HG03060 (cell line): ENCODE results near the gene STH.
"Not testable (repeated sequence)": the region's sequence is repeated elsewhere in the genome, so short reads cannot be mapped to it uniquely, and the experiment has no call there.

Experiments
- ATAC-seq: cut with Tn5 transposase; IDR thresholded peaks from one replicate; pipeline ENCODE4 v1.9.1; 2021; ENCODE audit warnings: low read depth, moderate number of reproducible peaks; ENCODE audit not compliant: unreplicated experiment

STH gene

GRCh38 chr17:45998987-45999899 lies at the start of gene STH:
Gene STH, plus strand, starts transcription at chr17:45999250. Its CDS starts 30 bp downstream, at chr17:45999280.
- no peak for ATAC-seq

- ATAC-seq: no peak
These were observed 49.2 kb upstream of the STH start for GRCh38 chr17:45949755-45950320.

- ATAC-seq: no peak
These were observed 48.2 kb upstream of the STH start for GRCh38 chr17:45950888-45951287.

- no peak for ATAC-seq
These were observed 47.6 kb upstream of the STH start for GRCh38 chr17:45951403-45951802.

GRCh38 chr17:45951941-45952340 lies 47.1 kb upstream of the STH start:
- no peak for ATAC-seq

GRCh38 chr17:45952814-45953320 lies 46.2 kb upstream of the STH start:
- ATAC-seq: no peak

GRCh38 chr17:45953561-45953960 lies 45.5 kb upstream of the STH start:
- no peak for ATAC-seq

- ATAC-seq: no peak
These were observed 44.1 kb upstream of the STH start for GRCh38 chr17:45954914-45955313.

GRCh38 chr17:45955326-45955725 lies 43.7 kb upstream of the STH start:
- ATAC-seq: no peak

- no peak for ATAC-seq
These were observed 43.0 kb upstream of the STH start for GRCh38 chr17:45956090-45956489.

- ATAC-seq: not testable (repeated sequence)
These were observed 42.3 kb upstream of the STH start for GRCh38 chr17:45956746-45957145.

- no peak for ATAC-seq
These were observed 40.7 kb upstream of the STH start for GRCh38 chr17:45958307-45958706.

GRCh38 chr17:45958994-45959665 lies 39.9 kb upstream of the STH start:
- ATAC-seq: no peak

- ATAC-seq: no peak
These were observed 38.7 kb upstream of the STH start for GRCh38 chr17:45960311-45960710.

GRCh38 chr17:45961206-45961605 lies 37.8 kb upstream of the STH start:
- ATAC-seq: no peak

GRCh38 chr17:45962221-45962972 lies 36.7 kb upstream of the STH start:
- ATAC-seq: no peak

- no peak for ATAC-seq
These were observed 35.8 kb upstream of the STH start for GRCh38 chr17:45963283-45963682.

GRCh38 chr17:45963889-45964288 lies 35.2 kb upstream of the STH start:
- no peak for ATAC-seq

GRCh38 chr17:45964634-45965033 lies 34.4 kb upstream of the STH start:
- ATAC-seq: no peak

- ATAC-seq: no peak
These were observed 33.2 kb upstream of the STH start for GRCh38 chr17:45965812-45966211.
